ENCODE results near the gene NOL7. TPM values are rescaled to one million over a fixed set of nuclear protein-coding genes. Genes with fewer than 3 reads are reported as not detected.

NOL7 gene
- total and polyA plus RNA-seq, 2 of the 13 experiments (the other 11 are each of a cell fraction or from before 2014, with no cell fraction given): 37.8 to 186 TPM

- no peak for TF ChIP-seq PRDM15 (CRISPR knock-in tag; IDR thresholded peaks at IDR 0.05)
- TF ChIP-seq AHR (CRISPR knock-in tag; IDR thresholded peaks at IDR 0.05): no peak
- no peak for TF ChIP-seq HOMEZ (CRISPR knock-in tag; IDR thresholded peaks at IDR 0.05; ENCODE audit: low read depth)
- no peak for TF ChIP-seq KIAA2018 (CRISPR knock-in tag; IDR thresholded peaks at IDR 0.05; ENCODE audit: borderline replicate concordance)
- peak; percentile 69; the same call in 1 of the 2 replicates for TF ChIP-seq SNAI1 (CRISPR knock-in tag; IDR thresholded peaks at IDR 0.05; ENCODE audit: borderline replicate concordance)
- 0 out of 2 replicates have a peak, but pooled peaks have one; percentile 47 for TF ChIP-seq ZNF567 (CRISPR knock-in tag; IDR thresholded peaks at IDR 0.05; ENCODE audit: borderline replicate concordance)
- no peak; the same call in 1 of the 2 replicates for TF ChIP-seq ZBTB7A (CRISPR knock-in tag; IDR thresholded peaks at IDR 0.05)
- peak; percentile 37; the same call in 1 of the 2 replicates for TF ChIP-seq ZBTB14 (CRISPR knock-in tag; IDR thresholded peaks at IDR 0.05)
- peak; percentile 99 for TF ChIP-seq NR2F2 (IDR thresholded peaks at IDR 0.05; ENCODE audit: borderline replicate concordance, low read depth)
- peak; percentile 86 for TF ChIP-seq FOXA1 (IDR thresholded peaks at IDR 0.05)
- peak; percentile 97 for TF ChIP-seq FOXA1 (CRISPR knock-in tag; IDR thresholded peaks at IDR 0.05)
- no peak for TF ChIP-seq SNRNP70 (IDR thresholded peaks at IDR 0.05; ENCODE audit: low read depth, low read length)
- TF ChIP-seq SIX1 (CRISPR knock-in tag; IDR thresholded peaks at IDR 0.05; ENCODE audit: borderline replicate concordance): peak; percentile 93
- TF ChIP-seq RFX5 (IDR thresholded peaks at IDR 0.05; ENCODE audit: low read depth, low read length): no peak
Measured at GRCh38 chr6:13604546-13605416, 10.4 kb upstream of the NOL7 start (continued).
